SIG-M5 (cell line): Measurements from ENCODE around the gene NR4A3.
A peak's percentile ranks its signal among the peaks of the same experiment; 100 is the strongest.

Experiments
- DNase-seq: peaks from one replicate; lab custom pipeline; 2025; lab: John Stamatoyannopoulos, UW

Gene NR4A3

GRCh38 chr9:99814359-99814758 is 7.3 kb upstream of the NR4A3 start:
- no peak for DNase-seq

- no peak for DNase-seq
These were observed 5.3 kb upstream of the NR4A3 start for GRCh38 chr9:99816392-99816791.

- no peak for DNase-seq
These were observed 3.2 kb upstream of the NR4A3 start for GRCh38 chr9:99818500-99818899.

DNA sequence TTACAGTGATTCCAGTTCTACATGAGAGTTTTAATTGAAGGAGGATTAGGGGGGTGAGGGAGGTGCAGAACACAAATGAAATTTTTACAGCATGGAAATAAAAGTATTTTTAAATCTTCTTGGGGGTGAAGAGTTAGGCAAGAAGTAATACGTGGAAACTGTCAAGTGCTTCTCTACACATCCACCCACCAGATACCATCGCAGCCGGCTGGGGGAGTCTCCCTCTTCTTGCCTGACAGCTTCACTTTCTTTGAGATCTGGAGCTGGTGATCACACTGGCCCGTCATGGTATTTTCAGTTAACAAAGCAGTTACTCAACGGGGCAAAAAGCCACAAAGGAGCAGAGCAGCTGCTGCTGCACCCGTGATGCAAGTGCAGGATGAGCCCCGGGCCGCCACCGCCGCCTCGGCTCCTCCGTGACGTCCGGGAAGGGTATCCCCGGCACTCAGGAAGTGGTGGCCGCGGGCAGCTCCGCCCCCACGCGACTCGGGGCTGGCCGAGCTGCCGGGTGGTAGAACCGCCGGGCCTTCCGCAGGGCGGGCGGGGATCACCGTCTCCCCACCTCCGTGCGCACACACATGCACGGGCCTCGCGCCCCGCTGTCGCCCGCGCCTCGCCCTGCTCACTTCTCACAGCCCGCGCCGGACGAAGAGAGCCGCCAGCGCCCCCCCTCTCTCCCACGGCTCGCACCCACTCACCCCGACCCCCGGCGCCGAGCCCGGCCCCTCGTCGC is 2.4 kb upstream of the NR4A3 start:
- peak; percentile 84 for DNase-seq

DNA sequence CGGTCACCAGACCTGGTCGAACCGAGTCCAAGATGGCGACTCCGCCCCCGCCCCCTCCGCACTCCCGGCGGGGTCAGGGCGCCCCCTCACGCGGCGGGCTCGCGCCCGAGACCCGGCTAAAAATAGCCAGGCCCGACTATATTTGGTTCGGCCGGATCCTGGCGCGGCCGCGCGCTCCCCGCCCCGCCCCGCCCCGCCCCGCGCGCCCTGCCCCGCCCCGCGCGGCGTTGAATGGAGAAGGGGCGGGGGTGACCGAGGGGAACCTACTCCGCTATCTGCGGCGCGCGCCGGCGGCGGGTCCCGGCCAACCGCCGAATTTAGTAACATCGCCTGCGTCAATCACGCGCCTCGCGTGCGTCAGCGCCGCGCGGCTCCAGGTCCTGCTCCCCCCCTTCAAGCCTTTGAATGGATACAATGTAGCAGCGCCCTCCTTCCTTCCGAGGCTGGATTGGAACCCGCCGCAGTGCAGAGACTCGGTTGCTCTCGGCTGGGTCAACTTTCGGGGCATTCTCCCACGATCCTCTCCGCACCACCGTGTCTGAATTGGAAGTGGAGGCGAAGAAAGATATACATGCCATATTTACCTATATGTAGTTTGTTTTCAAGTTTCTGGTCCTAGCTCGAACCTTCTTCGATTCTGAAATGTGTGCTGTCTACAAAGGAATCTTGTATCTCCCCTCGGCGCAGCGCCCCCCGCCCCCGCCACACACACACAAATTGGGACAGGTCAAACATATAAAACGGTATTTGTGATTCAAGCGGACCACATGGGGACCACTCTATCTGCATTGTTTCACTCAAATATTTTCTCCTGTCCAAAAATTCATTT is 1.6 kb upstream of the NR4A3 start:
- DNase-seq: peak; percentile 75

DNA sequence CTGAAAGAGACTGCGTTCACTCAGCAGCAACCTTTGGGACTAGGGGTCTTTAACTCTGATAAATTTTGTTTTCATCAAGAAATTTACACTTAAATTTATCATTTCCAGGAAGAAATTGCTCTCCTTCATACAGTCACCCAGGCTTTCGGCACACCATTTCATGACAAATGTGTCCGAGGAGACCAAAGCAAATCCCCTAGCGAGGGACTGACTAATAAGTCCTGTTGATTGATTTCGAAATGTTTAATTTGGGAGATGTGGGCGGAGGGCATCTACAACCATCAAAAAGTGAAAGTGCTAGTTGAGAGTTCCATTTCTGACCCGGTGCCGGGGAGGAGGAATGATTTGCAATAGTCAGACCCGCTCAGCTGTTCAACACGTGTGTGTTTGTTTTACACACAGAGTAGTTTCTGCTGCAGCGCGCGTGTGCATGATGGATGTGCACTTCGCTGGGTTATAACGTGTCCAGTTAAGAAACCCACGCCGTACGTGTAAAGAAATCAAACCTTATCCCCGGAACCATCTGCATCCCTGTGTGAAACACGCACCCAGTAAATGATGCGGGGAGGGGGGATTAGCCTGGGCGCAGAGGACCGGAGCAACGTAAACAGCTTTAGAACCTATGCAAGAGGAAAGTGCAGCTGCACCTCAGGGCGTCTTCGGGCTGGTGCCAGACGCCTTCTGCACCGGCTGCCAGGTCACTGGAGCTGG is 845 bp upstream of the NR4A3 start:
- DNase-seq: no peak

DNA sequence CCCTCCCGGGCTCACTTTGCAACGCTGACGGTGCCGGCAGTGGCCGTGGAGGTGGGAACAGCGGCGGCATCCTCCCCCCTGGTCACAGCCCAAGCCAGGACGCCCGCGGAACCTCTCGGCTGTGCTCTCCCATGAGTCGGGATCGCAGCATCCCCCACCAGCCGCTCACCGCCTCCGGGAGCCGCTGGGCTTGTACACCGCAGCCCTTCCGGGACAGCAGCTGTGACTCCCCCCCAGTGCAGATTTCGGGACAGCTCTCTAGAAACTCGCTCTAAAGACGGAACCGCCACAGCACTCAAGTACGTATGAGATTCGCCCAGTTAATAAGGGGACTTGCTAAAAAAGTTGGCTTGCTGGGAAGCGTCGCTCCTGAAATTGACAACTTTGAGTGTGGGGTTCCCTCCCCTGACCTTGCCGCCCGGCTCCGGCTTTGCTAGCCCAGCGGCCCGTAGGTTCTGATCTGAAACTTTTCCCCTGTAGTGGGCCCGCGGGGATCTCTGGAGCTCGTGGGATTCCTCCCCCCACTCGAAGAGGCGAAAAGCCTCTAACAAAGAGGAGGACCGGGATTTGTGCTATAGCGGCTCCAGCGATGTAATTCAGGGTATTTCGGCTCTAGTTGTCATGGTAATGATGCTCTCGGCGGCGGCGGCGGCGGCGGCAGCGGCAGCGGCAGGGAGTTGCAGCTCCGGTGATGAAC is 572 bp downstream of the NR4A3 start:
- DNase-seq: no peak

GRCh38 chr9:99822806-99823591 is 1.3 kb downstream of the NR4A3 start:
- no peak for DNase-seq

GRCh38 chr9:99823681-99824377 is 2.1 kb downstream of the NR4A3 start:
- DNase-seq: no peak

GRCh38 chr9:99824378-99825171 is 2.9 kb downstream of the NR4A3 start:
- no peak for DNase-seq

DNA sequence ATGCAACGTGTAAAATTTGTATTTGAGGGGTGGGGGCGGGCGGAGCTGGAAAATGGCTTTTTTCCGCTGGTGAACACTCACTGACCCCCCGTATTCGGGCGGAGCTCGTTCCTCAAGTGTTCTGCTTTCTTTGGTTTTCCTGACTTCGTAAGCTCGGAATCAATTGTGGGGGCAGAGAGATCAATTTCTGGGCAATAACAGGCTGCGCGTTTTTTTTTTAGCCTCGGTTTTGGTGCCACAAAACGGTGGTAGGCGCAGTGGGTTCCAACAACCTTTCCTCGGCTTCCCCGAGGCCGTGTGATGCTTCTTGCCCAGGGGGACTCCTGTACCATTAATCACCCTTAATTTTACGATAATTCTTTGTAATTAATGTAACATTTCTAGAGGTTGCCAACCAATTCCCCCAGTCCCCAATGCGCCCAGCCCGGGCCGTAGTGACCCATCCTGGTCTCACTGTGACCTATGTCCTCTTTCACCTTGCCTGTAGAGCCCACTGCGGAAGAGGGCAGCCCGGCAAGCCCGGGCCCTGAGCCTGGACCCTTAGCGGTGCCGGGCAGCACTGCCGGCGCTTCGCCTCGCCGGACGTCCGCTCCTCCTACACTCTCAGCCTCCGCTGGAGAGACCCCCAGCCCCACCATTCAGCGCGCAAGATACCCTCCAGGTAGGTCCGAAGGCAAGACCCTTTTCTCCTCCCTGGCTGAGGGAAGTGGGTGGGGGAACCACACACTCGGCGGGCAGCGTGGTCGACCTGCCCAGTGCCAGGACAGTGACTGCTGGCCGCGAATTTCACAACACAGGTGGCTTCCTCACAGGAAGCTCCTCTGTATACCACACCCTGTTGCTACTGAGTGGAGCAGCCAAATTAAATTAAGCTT is 3.7 kb downstream of the NR4A3 start:
- DNase-seq: no peak

- DNase-seq: no peak
These were observed 4.9 kb downstream of the NR4A3 start for GRCh38 chr9:99826579-99826978.

DNA sequence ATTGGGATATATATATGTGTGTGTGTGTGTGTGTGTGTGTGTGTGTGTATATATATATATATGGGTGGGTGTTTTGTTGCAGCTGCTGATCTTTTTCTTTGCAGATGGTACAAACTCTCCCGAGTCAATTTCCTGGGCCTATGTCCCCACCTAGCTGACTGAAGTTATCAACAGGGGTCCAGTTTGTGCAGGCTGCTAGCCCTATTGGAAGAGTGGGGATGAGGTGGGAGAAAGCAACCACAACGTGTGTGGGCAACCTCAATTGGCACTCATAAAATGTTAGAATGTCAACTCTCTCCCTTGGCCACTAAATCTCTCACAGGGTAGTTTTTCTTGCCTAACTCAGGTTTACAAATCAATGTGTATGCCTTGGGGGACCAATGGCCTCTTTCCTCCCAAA is 5.6 kb downstream of the NR4A3 start:
- no peak for DNase-seq

DNA sequence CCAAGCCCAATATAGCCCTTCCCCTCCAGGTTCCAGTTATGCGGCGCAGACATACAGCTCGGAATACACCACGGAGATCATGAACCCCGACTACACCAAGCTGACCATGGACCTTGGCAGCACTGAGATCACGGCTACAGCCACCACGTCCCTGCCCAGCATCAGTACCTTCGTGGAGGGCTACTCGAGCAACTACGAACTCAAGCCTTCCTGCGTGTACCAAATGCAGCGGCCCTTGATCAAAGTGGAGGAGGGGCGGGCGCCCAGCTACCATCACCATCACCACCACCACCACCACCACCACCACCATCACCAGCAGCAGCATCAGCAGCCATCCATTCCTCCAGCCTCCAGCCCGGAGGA is 6.3 kb downstream of the NR4A3 start:
- no peak for DNase-seq

- no peak for DNase-seq
These were observed 6.9 kb downstream of the NR4A3 start for GRCh38 chr9:99828417-99829176.

DNA sequence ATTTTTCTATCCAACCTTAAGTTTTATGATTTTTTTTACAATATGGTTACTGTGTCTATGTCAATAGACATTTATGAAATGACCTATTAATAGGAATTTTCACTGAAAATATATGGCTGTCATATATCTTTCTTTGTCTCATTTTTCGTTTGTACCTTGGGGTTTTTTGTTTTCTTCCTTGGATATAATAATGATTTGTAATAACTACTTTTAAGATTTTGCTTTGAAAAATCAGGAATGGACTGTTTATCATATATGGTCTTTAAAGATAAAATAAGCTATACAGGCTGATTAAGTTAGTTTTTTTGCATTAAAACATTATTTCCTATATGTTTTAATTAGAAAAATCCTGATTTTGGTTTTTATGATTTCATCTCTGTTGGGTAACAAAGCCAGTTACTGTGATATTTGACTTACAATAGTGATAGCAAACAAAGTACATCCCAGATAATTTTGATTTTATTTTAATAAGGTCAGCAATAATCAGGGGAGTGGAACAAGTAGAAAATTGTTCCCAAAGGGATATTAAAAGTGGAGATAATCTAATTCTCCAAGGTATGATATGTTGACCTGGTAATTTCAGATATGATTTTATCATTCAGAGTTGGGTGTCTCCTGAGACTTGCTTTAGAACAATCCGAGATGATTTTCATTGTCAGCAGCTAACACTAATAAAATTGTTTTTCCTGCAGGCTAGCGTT is 10.3 kb downstream of the NR4A3 start:
- no peak for DNase-seq

DNA sequence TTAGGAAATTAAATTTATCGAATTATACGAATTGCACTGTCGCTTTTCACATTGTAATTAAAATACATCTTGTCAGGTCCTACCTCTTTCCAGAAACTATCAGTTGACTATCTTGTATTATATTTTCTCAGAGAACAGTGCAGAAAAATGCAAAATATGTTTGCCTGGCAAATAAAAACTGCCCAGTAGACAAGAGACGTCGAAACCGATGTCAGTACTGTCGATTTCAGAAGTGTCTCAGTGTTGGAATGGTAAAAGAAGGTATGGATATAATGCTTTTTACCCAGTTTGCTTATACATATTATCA is 10.8 kb downstream of the NR4A3 start:
- no peak for DNase-seq

DNA sequence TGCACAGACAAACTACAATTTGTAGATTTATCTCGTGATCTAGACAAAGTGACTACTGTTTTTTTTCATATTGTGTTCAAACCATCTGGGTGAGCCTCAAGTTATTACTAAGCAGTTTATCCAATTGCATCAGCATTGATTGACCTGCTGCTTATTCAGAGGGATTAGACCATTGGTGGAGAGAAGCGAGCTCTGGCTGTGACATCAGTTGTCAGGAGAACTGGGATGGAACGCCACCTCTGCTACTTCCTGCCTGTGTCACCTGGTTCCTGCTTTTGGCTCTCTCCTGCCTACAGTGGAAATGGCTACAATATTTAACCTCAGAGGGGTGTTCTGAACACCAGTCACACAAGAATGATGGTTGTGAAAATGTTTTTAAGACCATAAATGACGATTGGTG is 12.1 kb downstream of the NR4A3 start:
- DNase-seq: no peak
